SW480 (cell line): Measurements from ENCODE around the gene RALBP1.
A peak's percentile ranks its signal among the peaks of the same experiment; 100 is the strongest.

Experiments
- DNase-seq: peaks from one replicate; pipeline ENCODE4 v3.0.0-alpha.2; 2016; ENCODE audit warnings: low spot score

RALBP1 gene

DNA sequence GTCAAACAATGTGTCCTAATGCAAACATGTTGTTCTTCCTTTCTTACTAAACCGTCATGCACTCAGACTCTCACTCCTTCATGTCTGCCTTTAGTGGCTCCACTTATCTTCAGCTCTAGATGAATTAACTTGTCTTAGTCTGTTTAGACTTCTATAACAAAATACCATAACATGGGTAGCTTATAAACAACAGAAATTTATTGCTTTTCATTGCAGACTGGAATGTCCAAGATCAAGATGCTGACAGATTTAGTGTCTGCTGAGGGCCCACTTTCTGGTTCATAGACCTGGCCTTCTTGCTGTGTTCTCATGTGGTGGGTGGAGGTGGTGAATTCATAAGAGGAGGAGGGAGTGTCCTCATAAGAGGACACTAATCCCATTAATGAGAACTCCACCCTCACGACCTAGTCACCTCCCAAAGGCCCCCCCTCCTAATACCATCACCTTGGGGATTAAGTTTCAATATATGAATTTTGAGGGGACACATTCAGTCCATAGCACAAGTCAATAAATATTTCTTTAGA is 32.3 kb downstream of the RALBP1 start:
- no peak for DNase-seq

DNA sequence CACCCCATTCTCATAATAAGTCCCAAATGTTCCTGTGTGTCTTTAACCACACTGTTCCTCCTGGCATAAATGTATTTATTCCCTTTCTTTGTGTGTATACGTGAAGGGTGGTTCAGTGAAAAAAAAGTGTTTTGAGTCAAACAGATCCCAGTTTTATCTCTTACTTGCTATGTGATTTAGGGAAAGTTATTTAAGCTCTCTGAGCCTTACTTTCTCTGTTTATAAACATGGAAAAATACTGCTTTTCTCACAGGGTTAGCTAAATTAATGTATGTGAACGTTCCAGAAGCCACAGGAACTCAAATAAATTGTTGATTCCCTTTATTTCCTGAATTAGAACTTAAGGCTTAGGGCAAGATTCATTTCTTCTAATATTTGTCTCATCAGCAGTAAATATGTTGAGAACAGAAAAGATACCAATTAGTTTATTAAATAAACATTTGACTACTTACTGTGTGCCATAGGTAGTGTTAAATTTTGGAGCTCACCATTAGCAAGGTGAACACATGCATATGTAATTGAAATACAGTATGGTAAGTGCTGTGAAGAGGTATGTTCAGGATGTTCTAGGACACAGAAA is 33.2 kb downstream of the RALBP1 start:
- no peak for DNase-seq

- no peak for DNase-seq
These were observed 38.7 kb downstream of the RALBP1 start for GRCh38 chr18:9513971-9514512.

GRCh38 chr18:9516437-9517064 is 41.2 kb downstream of the RALBP1 start:
- DNase-seq, result peak; percentile 50

- DNase-seq, result no peak
These were observed 42.6 kb downstream of the RALBP1 start for GRCh38 chr18:9517869-9518268.

DNA sequence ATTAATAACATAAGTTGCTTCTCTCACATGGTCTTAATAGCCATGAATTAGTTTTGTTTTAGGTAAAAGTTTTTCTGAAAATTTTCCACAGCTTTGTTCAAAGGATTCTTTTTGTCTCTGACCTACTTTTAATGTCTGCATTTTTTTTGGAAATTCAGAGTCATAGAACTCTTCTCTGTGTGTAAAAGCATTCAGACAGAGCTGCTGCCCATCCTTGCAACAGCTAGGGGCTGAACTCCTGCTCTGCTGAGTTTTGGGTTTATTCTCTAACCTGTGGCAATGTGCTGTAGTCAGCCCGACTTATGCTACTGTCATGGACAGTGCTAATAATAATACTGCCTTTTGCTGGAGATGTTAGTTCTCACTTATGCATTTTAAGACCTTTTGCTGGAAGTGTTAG is 44.1 kb downstream of the RALBP1 start:
- DNase-seq, result no peak

- DNase-seq, result no peak
These were observed 45.4 kb downstream of the RALBP1 start for GRCh38 chr18:9520666-9521065.

DNA sequence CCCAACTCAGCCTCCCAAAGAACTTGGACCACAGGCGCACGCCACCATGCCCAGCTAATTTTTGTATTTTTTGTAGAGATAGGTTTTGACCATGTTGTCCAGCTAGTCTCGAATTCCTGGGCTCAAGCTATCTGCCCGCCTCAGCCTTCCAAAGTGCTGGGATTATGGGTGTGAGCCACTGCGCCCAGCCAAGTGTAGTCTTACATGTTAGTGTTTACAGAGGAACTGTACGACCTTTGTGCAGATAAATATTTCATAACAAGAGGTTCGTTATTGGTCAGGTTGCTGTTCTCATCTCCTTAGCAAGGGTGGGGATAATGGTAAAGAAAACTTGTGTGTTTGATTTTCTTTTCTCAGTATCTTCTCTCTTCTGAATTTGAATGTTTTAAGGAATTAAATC is 46.5 kb downstream of the RALBP1 start:
- no peak for DNase-seq

GRCh38 chr18:9522952-9523351 is 47.6 kb downstream of the RALBP1 start:
- DNase-seq, result no peak

- DNase-seq, result no peak
These were observed 51.1 kb downstream of the RALBP1 start for GRCh38 chr18:9526458-9526857.

DNA sequence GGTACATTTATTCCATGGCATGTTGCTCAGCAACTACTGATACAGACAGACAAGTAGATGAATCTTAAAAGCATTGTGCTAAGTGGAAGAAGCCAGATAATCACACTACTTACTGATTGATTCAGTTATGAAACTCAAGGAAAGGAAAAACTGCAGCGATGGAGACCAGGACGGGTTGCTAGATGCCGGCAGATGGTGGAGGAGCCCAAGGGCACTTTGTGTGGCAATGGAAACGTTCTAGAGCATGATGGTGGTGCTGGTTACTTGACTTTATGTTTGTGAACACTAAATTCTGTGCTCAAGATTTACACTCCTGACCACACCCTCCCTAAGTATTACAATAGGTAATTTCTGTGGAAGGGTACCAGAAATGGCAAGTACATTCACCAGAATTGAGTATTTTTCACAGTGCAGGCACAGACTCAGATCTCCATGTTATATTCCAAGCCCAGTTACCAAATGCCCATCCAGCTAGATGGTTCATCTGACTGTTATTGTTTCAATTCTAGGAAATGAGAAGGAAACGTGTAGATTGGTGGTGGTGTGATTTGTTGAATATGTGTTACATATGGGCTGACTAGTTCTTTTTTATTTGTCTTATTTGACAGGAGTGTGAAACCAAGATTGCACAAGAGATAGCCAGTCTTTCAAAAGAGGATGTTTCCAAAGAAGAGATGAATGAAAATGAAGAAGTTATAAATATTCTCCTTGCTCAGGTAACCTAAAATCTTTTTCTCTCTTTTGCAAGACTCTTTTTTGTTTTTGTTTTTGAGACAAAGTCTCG is 55.1 kb downstream of the RALBP1 start:
- no peak for DNase-seq

GRCh38 chr18:9531791-9532410 is 56.6 kb downstream of the RALBP1 start:
- DNase-seq, result no peak

- no peak for DNase-seq
These were observed 59.5 kb downstream of the RALBP1 start for GRCh38 chr18:9534844-9535243.

DNA sequence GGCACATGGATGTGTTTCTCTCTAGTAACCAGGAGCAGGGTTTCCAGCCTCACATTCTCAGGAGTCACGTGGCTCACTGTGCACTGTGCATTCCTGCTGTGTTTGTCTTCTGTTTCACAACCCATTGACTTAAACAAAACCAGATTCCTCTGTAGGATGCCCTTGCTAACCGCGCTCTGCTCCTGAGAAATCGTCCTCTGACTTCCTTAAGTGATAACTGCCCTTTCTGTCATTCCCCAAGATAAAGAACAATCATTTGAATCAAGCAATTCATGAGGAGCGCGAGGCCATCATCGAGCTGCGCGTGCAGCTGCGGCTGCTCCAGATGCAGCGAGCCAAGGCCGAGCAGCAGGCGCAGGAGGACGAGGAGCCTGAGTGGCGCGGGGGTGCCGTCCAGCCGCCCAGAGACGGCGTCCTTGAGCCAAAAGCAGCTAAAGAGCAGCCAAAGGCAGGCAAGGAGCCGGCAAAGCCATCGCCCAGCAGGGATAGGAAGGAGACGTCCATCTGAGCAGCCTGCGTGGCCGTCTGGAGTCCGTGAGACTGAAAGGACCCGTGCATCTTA is 60.2 kb downstream of the RALBP1 start:
- no peak for DNase-seq

- no peak for DNase-seq
These were observed 61.2 kb downstream of the RALBP1 start for GRCh38 chr18:9536354-9537152.

DNA sequence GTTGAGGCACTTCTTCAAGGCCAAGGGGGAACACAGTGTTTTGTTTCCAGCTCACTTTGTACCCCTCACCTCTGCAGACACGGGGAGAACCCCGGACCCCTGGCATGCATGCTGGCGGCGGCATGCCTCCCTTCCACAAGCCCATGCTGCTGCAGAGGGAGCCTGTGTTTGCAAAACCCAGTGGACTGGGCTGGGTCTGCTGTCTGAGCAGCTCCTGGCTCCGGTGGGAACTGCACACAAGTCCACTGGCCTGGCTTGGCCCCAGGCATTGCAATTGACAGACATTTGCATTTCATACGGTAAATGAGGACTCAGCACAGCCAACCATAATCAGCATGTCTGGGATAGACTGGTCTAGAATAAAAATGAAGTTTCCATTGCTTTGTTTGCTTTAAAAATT is 62.4 kb downstream of the RALBP1 start:
- DNase-seq, result no peak

DNA sequence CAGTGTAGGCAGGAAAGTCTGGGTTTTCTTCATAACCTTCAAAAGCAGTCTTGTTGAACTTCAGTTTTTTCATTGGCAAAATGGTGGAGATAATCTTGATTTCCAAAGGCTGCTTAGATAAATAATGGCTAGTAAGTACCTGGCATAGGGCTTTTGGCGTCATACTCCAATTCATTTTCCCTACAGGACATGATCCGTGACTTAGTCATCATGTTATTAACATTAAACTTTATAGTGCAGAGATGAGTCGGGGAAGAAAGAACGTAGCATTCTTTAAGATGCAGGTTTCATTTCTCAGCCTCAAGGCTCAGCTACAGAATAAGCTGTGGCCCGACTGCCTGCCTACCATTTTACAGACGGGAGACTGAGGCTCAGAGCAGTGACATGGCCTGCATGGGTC is 64.0 kb downstream of the RALBP1 start:
- DNase-seq, result no peak

DNA sequence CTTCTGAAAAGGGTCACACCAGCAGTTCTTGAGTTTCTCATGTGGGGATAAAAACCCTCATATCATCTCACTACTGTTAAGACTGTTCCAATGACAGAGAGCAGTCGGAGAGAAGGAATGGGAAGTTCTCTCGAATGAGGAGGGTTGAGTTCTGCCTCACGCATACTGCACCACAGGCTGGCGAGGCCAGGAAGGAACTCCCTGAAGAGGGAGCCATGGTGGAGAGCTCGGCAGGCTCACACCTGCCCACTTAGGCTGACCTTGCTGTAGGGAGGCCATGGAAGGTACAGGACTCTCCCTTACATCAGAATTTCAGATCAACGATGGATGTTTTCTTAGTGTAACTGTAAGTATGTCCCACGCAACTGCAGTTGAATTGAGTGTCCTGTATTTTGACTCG is 64.6 kb downstream of the RALBP1 start:
- no peak for DNase-seq

DNA sequence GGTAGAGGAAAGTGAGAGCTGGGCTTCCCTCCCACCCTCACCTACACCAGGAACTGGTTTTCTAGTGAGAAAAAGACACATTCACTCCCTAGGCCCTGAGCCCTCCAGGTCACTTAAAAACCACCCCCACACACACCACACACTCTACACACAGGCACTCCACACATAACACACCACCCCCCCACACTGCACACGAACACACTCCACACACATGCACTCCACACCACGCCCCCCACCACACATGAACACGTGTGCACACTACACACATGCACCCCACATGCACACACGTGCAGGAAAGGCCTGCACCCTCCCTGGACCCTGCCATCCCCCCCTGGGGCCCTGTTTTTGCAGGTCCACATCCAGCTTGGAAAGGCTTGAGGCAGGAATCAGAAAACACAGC is 67.6 kb downstream of the RALBP1 start:
- no peak for DNase-seq

GRCh38 chr18:9545029-9545428 is 69.7 kb downstream of the RALBP1 start:
- no peak for DNase-seq

DNA sequence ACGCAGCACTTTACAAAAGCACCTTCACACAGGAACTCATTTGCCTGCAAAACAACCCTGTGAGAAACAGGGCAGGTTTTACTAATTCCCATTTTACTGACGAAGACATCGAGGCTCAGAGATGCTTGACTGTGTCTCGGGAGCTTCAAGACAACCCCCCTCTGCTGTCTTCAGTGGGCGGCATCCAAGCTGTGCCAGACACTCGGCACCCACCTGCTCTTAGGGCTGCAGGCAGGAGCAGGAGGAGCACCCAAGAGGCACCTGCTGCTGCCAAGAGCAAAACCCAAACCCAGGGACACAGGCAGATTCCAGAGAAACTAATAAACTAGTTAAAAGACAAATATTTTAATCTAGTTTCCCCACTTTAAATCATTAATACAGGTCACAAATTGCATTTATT is 71.2 kb downstream of the RALBP1 start:
- DNase-seq, result no peak
